ENCODE measurements around the gene TAF1L. TPM values are rescaled to one million over a fixed set of nuclear protein-coding genes. Genes with fewer than 3 reads are reported as not detected.

The TAF1L gene
- total and polyA plus RNA-seq, 4 donors: not detected

DNA sequence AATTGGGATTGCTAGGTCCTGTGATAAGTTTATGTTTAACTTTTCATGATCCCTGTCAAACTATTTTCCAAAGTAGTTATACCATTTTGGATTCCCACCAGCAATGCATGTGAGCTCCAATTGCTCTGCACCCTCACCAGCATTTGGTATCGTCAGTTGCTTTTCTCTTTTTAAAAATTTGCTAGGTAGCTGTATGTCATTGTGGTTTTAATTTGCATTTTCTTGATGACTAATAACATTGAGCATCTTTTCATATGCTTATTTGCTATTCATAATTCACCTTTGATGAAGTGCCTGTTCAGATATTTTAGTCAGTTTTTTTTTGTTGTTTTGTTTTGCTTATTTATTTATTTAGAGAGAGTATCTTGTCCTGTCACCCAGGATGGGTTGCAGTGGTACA, 12.5 kb downstream of the TAF1L start:
- Histone ChIP-seq H3K4me1 (ENCODE audit: control insufficient read depth in 4 of 4, insufficient read depth in 4 of 4, low read length in 3 of 4) (no peaks in the 10 kb centered on the region), H3K9me3 (ENCODE audit: control insufficient read depth in 4 of 4, low read length in 3 of 4) (no peaks in the 10 kb centered on the region), H3K4me3 (ENCODE audit: low read depth in 1 of 3, low read length in 3 of 3) (no peak overlapping the region), H3K27me3 (ENCODE audit: control insufficient read depth in 4 of 4, insufficient read depth in 4 of 4, low read length in 3 of 4) (peaks cover 0 to 12% (median under 1%) of the 10 kb centered on the region in 4 donors), H3K9ac (ENCODE audit: low read depth in 1 of 2, low read length in 2 of 2) (no peak overlapping the region), H3K27ac (ENCODE audit: low read depth in 1 of 2, low read length in 2 of 2) (no peak overlapping the region), H3K36me3 (ENCODE audit: control insufficient read depth in 4 of 4, insufficient read depth in 3 of 4, low read depth in 1 of 4, low read length in 3 of 4) (no peaks in the 10 kb centered on the region)
- 47% methylated on average over 1 of the region's 1 CpG for WGBS
- no peak for DNase-seq (ENCODE audit: low spot score)
- TF ChIP-seq YY1 (IDR thresholded peaks at IDR 0.05) (no peak), FOXA2 (IDR thresholded peaks at IDR 0.05) (no peak), JUND (IDR thresholded peaks at IDR 0.05) (no peak), SP1 (IDR thresholded peaks at IDR 0.05) (no peak), HNF4A (conservative IDR thresholded peaks at IDR 0.05) (no peak), EGR1 (IDR thresholded peaks at IDR 0.05; ENCODE audit: low read depth in 2 of 2) (no peak), HNF4G (IDR thresholded peaks at IDR 0.05) (no peak), GABPA (IDR thresholded peaks at IDR 0.05 in 1 of 2, conservative IDR thresholded peaks at IDR 0.05 in 1 of 2) (no peak), RXRA (IDR thresholded peaks at IDR 0.05) (no peak), RAD21 (IDR thresholded peaks at IDR 0.05) (no peak), NR2F2 (IDR thresholded peaks at IDR 0.05) (no peak)
- TF ChIP-seq, protein P1, sequence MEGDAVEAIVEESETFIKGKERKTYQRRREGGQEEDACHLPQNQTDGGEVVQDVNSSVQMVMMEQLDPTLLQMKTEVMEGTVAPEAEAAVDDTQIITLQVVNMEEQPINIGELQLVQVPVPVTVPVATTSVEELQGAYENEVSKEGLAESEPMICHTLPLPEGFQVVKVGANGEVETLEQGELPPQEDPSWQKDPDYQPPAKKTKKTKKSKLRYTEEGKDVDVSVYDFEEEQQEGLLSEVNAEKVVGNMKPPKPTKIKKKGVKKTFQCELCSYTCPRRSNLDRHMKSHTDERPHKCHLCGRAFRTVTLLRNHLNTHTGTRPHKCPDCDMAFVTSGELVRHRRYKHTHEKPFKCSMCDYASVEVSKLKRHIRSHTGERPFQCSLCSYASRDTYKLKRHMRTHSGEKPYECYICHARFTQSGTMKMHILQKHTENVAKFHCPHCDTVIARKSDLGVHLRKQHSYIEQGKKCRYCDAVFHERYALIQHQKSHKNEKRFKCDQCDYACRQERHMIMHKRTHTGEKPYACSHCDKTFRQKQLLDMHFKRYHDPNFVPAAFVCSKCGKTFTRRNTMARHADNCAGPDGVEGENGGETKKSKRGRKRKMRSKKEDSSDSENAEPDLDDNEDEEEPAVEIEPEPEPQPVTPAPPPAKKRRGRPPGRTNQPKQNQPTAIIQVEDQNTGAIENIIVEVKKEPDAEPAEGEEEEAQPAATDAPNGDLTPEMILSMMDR (IDR thresholded peaks at IDR 0.05; ENCODE audit: low read depth, low read length, missing input control): no peak
- TF ChIP-seq, protein P2, sequence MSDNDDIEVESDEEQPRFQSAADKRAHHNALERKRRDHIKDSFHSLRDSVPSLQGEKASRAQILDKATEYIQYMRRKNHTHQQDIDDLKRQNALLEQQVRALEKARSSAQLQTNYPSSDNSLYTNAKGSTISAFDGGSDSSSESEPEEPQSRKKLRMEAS (IDR thresholded peaks at IDR 0.05): no peak
- TF ChIP-seq, protein P3, sequence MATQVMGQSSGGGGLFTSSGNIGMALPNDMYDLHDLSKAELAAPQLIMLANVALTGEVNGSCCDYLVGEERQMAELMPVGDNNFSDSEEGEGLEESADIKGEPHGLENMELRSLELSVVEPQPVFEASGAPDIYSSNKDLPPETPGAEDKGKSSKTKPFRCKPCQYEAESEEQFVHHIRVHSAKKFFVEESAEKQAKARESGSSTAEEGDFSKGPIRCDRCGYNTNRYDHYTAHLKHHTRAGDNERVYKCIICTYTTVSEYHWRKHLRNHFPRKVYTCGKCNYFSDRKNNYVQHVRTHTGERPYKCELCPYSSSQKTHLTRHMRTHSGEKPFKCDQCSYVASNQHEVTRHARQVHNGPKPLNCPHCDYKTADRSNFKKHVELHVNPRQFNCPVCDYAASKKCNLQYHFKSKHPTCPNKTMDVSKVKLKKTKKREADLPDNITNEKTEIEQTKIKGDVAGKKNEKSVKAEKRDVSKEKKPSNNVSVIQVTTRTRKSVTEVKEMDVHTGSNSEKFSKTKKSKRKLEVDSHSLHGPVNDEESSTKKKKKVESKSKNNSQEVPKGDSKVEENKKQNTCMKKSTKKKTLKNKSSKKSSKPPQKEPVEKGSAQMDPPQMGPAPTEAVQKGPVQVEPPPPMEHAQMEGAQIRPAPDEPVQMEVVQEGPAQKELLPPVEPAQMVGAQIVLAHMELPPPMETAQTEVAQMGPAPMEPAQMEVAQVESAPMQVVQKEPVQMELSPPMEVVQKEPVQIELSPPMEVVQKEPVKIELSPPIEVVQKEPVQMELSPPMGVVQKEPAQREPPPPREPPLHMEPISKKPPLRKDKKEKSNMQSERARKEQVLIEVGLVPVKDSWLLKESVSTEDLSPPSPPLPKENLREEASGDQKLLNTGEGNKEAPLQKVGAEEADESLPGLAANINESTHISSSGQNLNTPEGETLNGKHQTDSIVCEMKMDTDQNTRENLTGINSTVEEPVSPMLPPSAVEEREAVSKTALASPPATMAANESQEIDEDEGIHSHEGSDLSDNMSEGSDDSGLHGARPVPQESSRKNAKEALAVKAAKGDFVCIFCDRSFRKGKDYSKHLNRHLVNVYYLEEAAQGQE (IDR thresholded peaks at IDR 0.05): no peak
- TF ChIP-seq, protein P4, sequence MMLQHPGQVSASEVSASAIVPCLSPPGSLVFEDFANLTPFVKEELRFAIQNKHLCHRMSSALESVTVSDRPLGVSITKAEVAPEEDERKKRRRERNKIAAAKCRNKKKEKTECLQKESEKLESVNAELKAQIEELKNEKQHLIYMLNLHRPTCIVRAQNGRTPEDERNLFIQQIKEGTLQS (IDR thresholded peaks at IDR 0.05): no peak
- TF ChIP-seq, protein P5, sequence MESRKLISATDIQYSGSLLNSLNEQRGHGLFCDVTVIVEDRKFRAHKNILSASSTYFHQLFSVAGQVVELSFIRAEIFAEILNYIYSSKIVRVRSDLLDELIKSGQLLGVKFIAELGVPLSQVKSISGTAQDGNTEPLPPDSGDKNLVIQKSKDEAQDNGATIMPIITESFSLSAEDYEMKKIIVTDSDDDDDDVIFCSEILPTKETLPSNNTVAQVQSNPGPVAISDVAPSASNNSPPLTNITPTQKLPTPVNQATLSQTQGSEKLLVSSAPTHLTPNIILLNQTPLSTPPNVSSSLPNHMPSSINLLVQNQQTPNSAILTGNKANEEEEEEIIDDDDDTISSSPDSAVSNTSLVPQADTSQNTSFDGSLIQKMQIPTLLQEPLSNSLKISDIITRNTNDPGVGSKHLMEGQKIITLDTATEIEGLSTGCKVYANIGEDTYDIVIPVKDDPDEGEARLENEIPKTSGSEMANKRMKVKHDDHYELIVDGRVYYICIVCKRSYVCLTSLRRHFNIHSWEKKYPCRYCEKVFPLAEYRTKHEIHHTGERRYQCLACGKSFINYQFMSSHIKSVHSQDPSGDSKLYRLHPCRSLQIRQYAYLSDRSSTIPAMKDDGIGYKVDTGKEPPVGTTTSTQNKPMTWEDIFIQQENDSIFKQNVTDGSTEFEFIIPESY (IDR thresholded peaks at IDR 0.05): no peak

DNA sequence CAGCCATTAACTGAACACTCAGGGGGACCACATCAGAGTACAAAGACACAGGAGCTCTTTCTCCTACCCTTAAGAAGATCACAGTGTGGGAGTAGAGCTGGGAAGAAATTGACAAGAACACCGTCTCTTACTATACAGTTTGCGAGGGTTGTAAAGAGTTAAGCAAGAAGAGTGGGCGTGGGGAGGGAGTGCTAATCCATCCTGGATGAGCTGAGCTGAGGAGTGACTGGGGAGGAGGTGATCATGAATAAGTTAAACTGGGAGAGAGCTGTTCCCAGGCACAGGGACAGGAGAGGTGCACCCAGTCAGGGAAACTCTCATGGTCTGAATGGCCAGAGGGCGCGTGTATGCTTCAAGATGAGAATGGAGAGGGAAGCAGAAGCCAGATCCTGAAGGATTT, 17.2 kb downstream of the TAF1L start:
- H3K4me1 ChIP-seq (ENCODE audit: control insufficient read depth in 4 of 4, insufficient read depth in 4 of 4, low read length in 3 of 4): no peaks in the 10 kb centered on the region
- DNase-seq (ENCODE audit: low spot score): no peak
- no peaks in the 10 kb centered on the region for H3K36me3 ChIP-seq (ENCODE audit: control insufficient read depth in 4 of 4, insufficient read depth in 3 of 4, low read depth in 1 of 4, low read length in 3 of 4)
- 70% methylated on average over 5 of the region's 5 CpGs for WGBS
- no peaks in the 10 kb centered on the region for H3K9me3 ChIP-seq (ENCODE audit: control insufficient read depth in 4 of 4, low read length in 3 of 4)
- H3K27me3 ChIP-seq (ENCODE audit: control insufficient read depth in 4 of 4, insufficient read depth in 4 of 4, low read length in 3 of 4): peaks cover 0 to 8% (median under 1%) of the 10 kb centered on the region in 4 donors
- TF ChIP-seq HNF4A (conservative IDR thresholded peaks at IDR 0.05): no peak
- no peak for TF ChIP-seq TAF1 (conservative IDR thresholded peaks at IDR 0.05)
- no peak for TF ChIP-seq HNF4G (IDR thresholded peaks at IDR 0.05)
- no peak for TF ChIP-seq GABPA (IDR thresholded peaks at IDR 0.05 in 1 of 2, conservative IDR thresholded peaks at IDR 0.05 in 1 of 2)
- TF ChIP-seq RAD21 (IDR thresholded peaks at IDR 0.05): no peak
- TF ChIP-seq, protein P5 (IDR thresholded peaks at IDR 0.05): no peak
- no peak for TF ChIP-seq NR2F2 (IDR thresholded peaks at IDR 0.05)
- no peak overlapping the region for H3K4me3 ChIP-seq (ENCODE audit: low read depth in 1 of 3, low read length in 3 of 3)
- no peak overlapping the region for H3K9ac ChIP-seq (ENCODE audit: low read depth in 1 of 2, low read length in 2 of 2)
- H3K27ac ChIP-seq (ENCODE audit: low read depth in 1 of 2, low read length in 2 of 2): no peak overlapping the region
